Small intestine (tissue), 7 donors: ENCODE results near the gene CRTAC1. TPM values are rescaled to one million over a fixed set of nuclear protein-coding genes. Genes with fewer than 3 reads are reported as not detected.

Source experiments
- DNase-seq, 2 donors: peaks; one replicate each; pipeline versions ENCODE4 v3.0.0 to v3.0.0-alpha.2; 2013
- FAIRE-seq: peaks from 2 replicates; lab custom pipeline; 2012; peaks lifted over from hg19 to GRCh38; lab: Jason Lieb, UNC
- H3K27ac ChIP-seq, 3 donors: one replicate each; pipeline ENCODE4 v1.5.1; 2013; ENCODE audit warnings: low read length in 2 of 3, mild to moderate bottlenecking in 2 of 3, control low read depth in 1 of 3, inconsistent platforms in 1 of 3, low read depth in 1 of 3, moderate library complexity in 1 of 3
- H3K27me3 ChIP-seq, 3 donors: one replicate each; pipeline ENCODE4 v1.6.1; 2013; ENCODE audit warnings: low read length in 3 of 3, inconsistent platforms in 1 of 3; ENCODE audit not compliant: control insufficient read depth in 3 of 3, insufficient read depth in 3 of 3
- H3K36me3 ChIP-seq, 3 donors: one replicate each; pipeline ENCODE4 v1.6.1; 2013; ENCODE audit warnings: low read length in 3 of 3, inconsistent platforms in 1 of 3, low read depth in 1 of 3, mild to moderate bottlenecking in 1 of 3, moderate library complexity in 1 of 3; ENCODE audit not compliant: control insufficient read depth in 3 of 3, insufficient read depth in 2 of 3
- H3K4me1 ChIP-seq, 3 donors: one replicate each; pipeline ENCODE4 v1.6.1; 2013; ENCODE audit warnings: low read length in 2 of 3, inconsistent platforms in 1 of 3, low read depth in 1 of 3, mild to moderate bottlenecking in 1 of 3, moderate library complexity in 1 of 3; ENCODE audit not compliant: control insufficient read depth in 3 of 3, insufficient read depth in 2 of 3
- H3K4me3 ChIP-seq, 3 donors: one replicate each; pipeline ENCODE4 v1.5.1; 2013; ENCODE audit warnings: low read length in 3 of 3, control low read depth in 1 of 3, inconsistent platforms in 1 of 3, low read depth in 1 of 3, mild to moderate bottlenecking in 1 of 3, moderate library complexity in 1 of 3
- H3K9me3 ChIP-seq, 2 donors: one replicate each; pipeline ENCODE4 v1.6.1; 2013; ENCODE audit warnings: low read depth in 1 of 2, low read length in 1 of 2; ENCODE audit not compliant: control insufficient read depth in 2 of 2, insufficient read depth in 1 of 2
- WGBS, 3 donors: extraction: QIAGEN DNeasy Blood & Tissue Kit; methylation state at CpG; one replicate each; pipeline ENCODE4 v1.1.7; 2013; 5-methylcytosine and 5-hydroxymethylcytosine counted together
- polyA plus RNA-seq, 4 donors: library from polyadenylated mRNA; stranded (reverse) in 3 of 4; unstranded in 1 of 4; fragments of 200-250 nt in 3 of 4; fragments of 120-200 nt in 1 of 4; gene quantifications; one replicate each; pipeline versions ENCODE4 v1.2.1 to v1.2.3, GENCODE V29; 2013
- donor health status: healthy with polysubstance abuse.
- donor health status: control.
- donor health status: control.
- donor health status: Bipolar disorder and iron deficiency.
- donor health status: healthy.

CRTAC1 gene
- polyA plus RNA-seq, 4 donors: 0.75 to 2.3 TPM; not detected in 2

- DNase-seq: no peak
- WGBS, 3 donors: 83 to 90% (median 88%) methylated on average over 8 of the region's 8 CpGs
- Histone ChIP-seq H3K27me3 (peaks cover 0 to 3% (median 1%) of the 10 kb centered on the region in 3 donors), H3K9me3 (no peaks in the 10 kb centered on the region), H3K27ac (no peak overlapping the region), H3K4me1 (peaks cover 3 to 9% (median 3%) of the 10 kb centered on the region in 3 donors), H3K36me3 (no peaks in the 10 kb centered on the region), H3K4me3 (no peak overlapping the region)
- no peak for FAIRE-seq
Observed at GRCh38 chr10:97870990-97871389, 159.4 kb downstream of the CRTAC1 start.

DNA sequence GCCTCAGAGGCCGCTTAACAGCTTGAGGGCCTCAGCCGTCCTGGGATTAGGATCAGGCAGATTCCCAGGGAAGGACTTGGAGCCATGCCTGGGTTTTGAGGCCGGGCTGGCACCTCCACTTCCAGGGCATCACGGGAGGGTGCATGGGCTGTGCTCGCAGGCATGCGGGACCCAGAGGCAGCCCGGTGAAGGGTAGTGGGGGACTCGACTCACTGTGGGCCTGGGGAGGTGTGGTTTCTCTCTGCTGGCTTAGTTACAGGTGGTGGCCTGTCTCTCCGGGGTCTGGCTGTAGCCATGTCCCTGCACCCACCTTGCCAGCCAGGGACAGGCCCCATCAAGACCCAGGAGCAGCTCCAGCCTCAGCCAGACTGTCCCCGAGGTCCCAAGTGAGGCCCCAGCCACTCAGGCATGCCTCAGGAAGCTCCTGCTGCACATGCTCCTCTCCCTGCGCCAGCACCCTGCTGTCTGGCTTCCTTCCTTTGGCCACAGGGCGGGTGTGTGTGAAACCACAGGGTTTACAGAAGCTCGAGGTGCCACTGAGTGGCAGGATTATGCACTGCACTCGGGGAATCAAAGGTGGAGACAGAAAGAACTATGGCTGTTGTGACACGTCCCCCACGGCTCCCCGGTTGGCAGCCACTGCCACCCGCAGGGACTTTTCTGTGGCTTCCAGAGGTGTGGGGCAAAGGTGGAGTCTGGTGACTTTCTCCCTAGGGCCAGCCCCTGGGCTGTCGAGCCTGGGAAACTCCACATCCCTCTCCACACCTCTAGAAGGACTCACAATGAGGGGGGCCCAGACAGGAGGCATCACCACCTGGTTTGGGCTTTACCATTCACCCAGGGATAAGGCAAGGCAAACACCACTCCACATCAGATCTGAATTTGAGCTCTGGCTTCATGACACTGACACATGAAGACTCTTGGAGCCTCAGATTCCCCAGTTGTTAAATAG is 161.1 kb downstream of the CRTAC1 start:
- no peaks in the 10 kb centered on the region for H3K9me3 ChIP-seq
- peak; percentile 89 to 94 for DNase-seq
- 10 to 19% (median 11%) methylated on average over 19 of the region's 19 CpGs for WGBS, 3 donors
- H3K27me3 ChIP-seq: peaks cover 0 to 3% (median 1%) of the 10 kb centered on the region in 3 donors
- FAIRE-seq: no peak
- no peaks in the 10 kb centered on the region for H3K36me3 ChIP-seq
- H3K4me1 ChIP-seq: peaks cover 3 to 9% (median 3%) of the 10 kb centered on the region in 3 donors
- no peak overlapping the region for H3K27ac ChIP-seq
- H3K4me3 ChIP-seq: no peak overlapping the region

- H3K4me3 ChIP-seq: no peak overlapping the region
- peaks cover 3 to 10% (median 3%) of the 10 kb centered on the region in 3 donors for H3K4me1 ChIP-seq
- WGBS, 3 donors: 77 to 82% (median 81%) methylated on average over 4 of the region's 4 CpGs
- H3K9me3 ChIP-seq: no peaks in the 10 kb centered on the region
- no peak overlapping the region for H3K27ac ChIP-seq
- peaks cover 0 to 3% (median 1%) of the 10 kb centered on the region in 3 donors for H3K27me3 ChIP-seq
- DNase-seq (no peak), FAIRE-seq (no peak)
- peaks cover 0 to 8% (median 0%) of the 10 kb centered on the region in 3 donors for H3K36me3 ChIP-seq
Observed at GRCh38 chr10:97868134-97868685, 162.2 kb downstream of the CRTAC1 start.

GRCh38 chr10:97867220-97867800 is 163.1 kb downstream of the CRTAC1 start:
- Histone ChIP-seq H3K36me3 (peaks cover 0 to 8% (median 0%) of the 10 kb centered on the region in 3 donors), H3K4me3 (no peak overlapping the region), H3K9me3 (no peaks in the 10 kb centered on the region), H3K4me1 (peaks cover 3 to 19% (median 3%) of the 10 kb centered on the region in 3 donors), H3K27me3 (peaks cover 0 to 3% (median 0%) of the 10 kb centered on the region in 3 donors), H3K27ac (no peak overlapping the region)
- DNase-seq (no peak), FAIRE-seq (no peak)
- WGBS, 3 donors: 89 to 90% (median 90%) methylated on average over 10 of the region's 10 CpGs

GRCh38 chr10:97866524-97867219 is 163.7 kb downstream of the CRTAC1 start:
- Histone ChIP-seq H3K4me1 (peaks cover 3 to 24% (median 3%) of the 10 kb centered on the region in 3 donors), H3K36me3 (peaks cover 0 to 8% (median 0%) of the 10 kb centered on the region in 3 donors), H3K27ac (no peak overlapping the region), H3K9me3 (no peaks in the 10 kb centered on the region), H3K4me3 (no peak overlapping the region), H3K27me3 (peaks cover 0 to 3% (median 0%) of the 10 kb centered on the region in 3 donors)
- no peak for DNase-seq
- FAIRE-seq: no peak
- WGBS, 3 donors: 94 to 95% (median 94%) methylated on average over 10 of the region's 10 CpGs

DNA sequence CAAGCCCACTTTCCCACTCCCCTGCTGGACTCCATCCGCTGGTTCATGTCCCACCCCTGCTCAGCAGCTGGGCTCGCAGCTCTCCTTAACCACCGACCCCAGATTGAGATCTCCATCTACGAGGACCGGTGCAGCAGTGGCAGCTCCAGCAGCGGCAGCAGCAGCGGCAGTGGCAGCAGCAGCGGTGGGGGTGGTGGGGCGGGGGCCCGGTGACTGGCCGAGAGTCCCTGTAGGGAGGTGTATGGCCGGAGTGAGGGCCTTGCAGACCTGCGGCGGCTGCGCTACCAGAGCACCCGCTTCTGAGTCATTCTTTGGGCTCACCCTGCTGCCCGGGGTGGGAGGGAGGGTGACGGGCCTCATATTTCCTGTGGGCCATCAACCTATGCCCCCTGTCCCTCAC is 164.9 kb downstream of the CRTAC1 start:
- H3K27ac ChIP-seq: no peak overlapping the region
- no peaks in the 10 kb centered on the region for H3K9me3 ChIP-seq
- FAIRE-seq (no peak), DNase-seq (no peak)
- no peaks in the 10 kb centered on the region for H3K27me3 ChIP-seq
- no peak overlapping the region for H3K4me3 ChIP-seq
- peaks cover 3 to 36% (median 3%) of the 10 kb centered on the region in 3 donors for H3K4me1 ChIP-seq
- H3K36me3 ChIP-seq: peaks cover 0 to 8% (median 0%) of the 10 kb centered on the region in 3 donors
- 76 to 90% (median 87%) methylated on average over 13 to 18 of the region's 18 CpGs for WGBS, 3 donors

- H3K27me3 ChIP-seq: no peaks in the 10 kb centered on the region
- peaks cover 0 to 8% (median 0%) of the 10 kb centered on the region in 3 donors for H3K36me3 ChIP-seq
- no peak overlapping the region for H3K4me3 ChIP-seq
- DNase-seq (no peak), FAIRE-seq (no peak)
- peaks cover under 1 to 37% (median 4%) of the 10 kb centered on the region in 3 donors for H3K4me1 ChIP-seq
- 87 to 91% (median 90%) methylated on average over 11 of the region's 11 CpGs for WGBS, 3 donors
- H3K27ac ChIP-seq: no peak overlapping the region
- no peaks in the 10 kb centered on the region for H3K9me3 ChIP-seq
Observed at GRCh38 chr10:97863808-97864207, 166.6 kb downstream of the CRTAC1 start.
